NCI-H748 (cell line): ENCODE data around the gene LRRC38.
A peak's percentile ranks its signal among the peaks of the same experiment; 100 is the strongest.

Experiments used
- DNase-seq: peaks from one replicate; lab custom pipeline; 2025; ENCODE audit not compliant: unreplicated experiment; lab: John Stamatoyannopoulos, UW

LRRC38 gene

DNA sequence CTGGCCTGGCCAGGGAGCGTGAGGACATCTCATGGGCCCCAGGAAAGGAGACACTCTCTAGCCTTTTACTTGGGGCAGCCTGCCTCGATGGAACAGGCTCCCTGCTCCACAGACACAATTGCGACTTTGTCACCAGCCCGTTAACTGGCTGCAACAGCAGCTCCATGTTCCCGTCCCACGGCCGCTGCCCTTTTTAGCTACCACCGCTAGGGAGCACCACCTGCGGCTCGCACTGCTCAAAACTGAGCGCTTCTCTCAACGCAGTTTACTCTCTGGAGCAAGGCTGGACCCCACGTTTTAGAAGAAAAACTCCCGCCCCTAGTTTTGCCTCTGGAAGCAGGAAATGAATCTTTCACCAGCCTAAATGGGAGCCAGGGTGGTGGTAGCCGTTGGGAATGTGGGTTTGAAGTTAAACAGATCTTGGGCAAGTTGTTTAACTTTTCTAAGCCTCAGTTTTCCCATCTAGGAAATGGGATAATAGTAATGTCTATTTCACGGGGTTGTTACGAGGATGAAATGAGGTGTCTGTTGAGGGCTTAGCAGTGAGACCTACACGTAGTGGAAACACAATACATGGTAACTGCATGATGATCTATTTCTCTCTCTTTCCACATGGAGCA lies 3.5 kb upstream of the LRRC38 start:
- peak; percentile 44 for DNase-seq

DNA sequence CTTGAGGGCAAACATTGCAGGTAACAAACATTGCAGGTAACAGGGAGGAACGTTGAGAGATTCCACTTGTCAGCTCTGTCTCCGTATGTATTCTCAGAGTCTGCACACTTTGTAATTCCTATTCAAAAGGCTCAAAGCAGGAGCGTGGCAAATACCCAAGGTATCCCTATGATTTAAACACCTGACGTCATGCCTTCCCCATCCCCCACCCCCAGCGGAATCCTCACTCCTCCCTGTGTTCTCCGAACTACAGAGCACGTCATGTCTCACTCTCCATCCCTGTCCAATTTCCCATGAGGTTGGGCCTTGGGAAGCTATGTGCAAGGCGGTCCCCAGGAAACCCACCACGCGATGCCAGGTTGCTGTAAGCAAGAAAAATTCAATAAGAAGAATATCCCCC lies 2.8 kb upstream of the LRRC38 start:
- no peak for DNase-seq

DNA sequence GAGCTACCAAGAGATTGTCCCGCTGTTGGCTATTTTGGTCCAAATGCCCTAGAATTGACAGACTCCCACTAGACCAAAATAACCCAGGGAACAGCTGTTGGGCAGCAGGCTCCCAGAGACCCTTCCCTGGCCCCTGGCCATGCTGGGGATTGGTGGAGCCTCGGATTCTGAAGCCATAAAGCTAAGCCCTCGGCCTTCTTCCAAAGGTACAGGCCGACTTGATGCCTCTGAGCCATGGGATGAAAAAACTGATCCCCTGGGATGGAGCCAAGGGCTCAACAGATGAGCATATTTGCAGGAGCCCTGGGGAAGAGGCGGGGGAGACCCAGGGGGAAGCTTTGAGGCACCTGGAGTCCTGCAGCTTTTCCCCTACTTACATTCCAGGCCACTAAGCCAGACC lies 1.0 kb upstream of the LRRC38 start:
- no peak for DNase-seq

DNA sequence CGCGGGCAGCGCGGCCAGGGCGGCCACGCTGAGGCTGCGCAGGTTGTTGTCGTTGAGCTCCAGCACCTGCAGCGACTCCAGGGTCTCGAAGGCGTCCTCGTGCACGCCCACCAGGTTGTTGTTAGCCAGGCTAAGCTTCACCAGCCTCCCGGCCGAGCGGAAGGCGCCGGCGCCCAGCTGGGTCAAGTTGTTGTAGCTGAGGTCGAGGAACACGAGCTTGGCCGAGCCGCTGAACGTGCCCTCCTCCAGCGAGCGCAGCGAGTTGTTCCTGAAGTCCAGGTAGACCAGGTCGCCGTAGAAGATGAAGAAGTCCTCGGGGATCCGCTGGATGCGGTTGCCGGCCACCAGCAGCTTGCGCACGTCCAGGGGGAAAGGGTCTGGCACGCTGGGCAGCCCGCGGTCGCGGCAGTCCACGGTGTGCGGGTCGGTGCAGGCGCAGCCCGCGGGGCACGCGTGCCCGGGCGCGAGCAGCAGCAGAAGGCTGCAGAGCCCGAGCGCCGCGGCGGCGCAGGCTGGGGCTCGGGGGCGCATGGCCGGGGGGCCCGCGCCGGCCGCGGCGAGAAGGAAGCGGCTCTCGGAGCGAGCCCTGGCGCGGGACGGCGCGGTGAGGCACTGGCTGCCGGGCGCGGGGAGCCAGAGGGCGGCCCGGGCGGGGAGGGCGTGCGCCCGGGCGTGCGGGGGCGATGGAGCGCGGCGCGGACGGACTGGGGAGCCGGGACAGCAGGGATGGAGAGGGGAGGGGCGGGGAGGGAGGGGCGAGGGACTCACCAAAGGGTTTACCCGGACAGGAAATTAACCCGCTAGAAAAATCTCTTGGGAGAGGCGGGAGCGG lies 524 bp downstream of the LRRC38 start:
- DNase-seq, result peak; percentile 41

DNA sequence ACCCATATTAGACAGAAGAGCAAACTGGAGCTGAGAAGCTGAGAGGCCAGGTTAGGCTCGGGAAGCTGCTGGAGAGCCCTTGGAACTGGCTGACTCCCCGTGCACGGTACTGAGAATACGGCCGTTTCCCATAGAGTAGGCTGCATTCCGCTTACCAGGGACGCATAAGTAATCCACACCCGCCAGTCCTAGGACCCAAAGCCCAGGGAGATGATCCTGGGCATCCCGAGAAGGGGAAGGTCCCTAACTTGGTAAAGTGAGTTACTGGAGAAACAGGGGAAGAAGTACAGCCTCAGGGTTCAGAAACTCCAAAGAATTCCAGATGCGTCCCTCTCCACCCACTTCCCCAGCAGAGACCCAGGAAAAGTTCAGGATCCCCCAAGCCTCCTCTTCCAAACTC lies 1.3 kb downstream of the LRRC38 start:
- DNase-seq, result peak; percentile 8

DNA sequence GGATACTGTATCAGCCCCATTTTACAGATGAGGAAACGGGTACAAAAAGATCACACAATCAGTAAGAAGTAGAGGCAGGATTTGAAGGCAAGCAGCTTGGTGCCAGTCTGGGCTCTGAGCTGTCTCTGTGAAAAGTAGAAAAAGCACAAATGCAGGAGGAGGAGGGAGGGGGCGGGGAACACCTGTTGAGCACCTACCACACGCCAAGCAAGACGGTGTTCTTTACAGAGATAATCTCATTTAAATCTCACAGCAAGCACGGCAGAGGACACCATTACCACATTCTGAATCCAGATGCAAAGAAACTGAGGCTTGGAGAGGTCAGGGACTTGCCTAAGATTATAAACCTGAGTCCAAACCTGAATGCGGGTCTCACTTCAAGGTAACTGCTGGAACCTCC lies 3.3 kb downstream of the LRRC38 start:
- DNase-seq, result no peak

DNA sequence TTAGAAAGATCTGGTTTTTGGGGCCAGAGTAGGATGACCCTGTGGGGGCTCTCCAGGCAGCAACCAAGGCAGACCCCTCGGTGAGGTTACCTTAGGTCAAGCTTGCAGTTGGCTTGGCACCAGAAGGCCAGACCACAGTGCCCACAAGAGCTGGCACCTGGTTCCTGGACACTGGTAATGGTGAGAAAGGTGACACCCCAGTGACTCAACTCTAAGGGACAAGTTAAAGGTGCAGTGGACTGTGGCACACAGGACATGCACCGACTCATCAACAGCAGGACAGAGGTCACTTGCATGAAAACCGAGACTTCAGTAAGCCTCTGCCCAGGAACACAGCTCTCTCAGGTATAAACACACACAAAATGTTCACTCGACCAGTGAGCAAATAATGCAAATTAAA lies 6.7 kb downstream of the LRRC38 start:
- DNase-seq, result no peak

DNA sequence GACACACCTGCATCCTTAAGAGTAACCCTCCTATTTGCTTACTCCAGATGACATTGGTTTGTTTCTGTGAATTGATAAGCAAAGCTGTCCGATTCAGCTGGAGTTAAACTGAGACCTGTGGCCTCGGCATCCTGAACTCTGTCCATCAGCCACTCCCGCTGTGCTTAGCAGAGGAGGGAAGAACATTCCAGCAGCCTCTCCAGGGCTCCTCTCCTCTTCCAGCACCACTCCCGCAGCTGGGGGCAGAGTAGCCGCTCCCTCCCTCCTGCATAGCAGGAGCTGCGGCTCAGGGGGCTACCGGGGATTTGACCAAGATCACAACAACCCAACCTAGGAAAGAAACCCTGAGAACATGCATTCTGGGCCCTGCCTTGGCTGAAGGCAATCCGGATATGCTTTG lies 8.8 kb downstream of the LRRC38 start:
- no peak for DNase-seq

DNA sequence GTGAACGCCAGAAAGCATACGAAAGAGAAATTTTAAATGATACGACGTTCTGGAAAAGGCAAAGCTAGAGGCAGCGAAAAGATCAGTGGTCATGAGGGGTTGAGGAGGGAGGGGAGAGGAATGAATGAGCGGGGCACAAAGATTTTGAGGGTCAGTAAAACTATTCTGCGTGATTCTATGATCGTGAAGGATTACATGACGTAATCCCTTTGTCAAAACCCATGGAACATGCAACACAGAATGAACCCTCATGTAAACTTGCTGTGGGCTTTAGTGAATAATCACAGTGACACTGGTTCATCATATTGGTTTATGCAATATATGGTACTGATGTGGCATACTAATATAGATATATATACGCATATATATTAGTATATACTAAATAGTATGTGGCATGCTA lies 13.0 kb downstream of the LRRC38 start:
- no peak for DNase-seq

DNA sequence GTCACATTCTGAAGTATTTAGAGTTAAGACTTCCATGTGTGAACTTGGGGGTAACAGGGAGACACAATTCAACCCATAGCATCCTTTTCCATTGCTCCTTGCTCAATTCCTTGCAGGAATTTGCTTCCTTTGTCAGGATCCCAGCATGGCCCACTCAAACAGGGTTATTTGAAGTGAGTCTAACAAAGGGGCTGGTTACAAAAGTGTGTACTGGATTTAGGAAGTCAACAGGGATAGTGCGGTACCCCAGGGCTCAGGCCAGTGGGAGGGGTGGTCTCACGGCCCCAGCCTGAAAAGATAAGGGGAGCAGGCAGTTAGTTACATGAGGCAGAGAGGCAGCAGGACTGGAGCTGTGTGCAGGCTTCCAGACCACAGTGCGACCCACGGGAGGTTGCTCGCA lies 14.4 kb downstream of the LRRC38 start:
- no peak for DNase-seq

DNA sequence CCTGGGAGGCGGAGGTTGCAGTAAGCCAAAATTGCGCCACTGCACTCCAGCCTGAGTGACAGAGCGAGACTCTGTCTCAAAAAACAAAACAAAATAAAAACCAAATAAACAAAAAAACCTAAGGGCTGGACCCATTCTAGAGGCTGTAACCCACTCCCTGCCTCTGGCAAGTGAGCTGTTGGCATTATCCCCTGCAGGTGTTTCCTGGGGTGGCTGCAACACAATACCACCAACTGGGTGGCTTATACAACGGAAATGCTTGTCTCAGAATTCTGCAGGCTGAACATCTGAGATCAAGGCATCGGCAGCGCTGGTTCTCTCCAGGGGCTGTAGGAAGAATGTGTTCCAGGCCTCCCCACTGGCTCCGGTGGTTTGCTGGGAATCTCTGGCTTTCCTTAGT lies 15.2 kb downstream of the LRRC38 start:
- DNase-seq, result no peak

DNA sequence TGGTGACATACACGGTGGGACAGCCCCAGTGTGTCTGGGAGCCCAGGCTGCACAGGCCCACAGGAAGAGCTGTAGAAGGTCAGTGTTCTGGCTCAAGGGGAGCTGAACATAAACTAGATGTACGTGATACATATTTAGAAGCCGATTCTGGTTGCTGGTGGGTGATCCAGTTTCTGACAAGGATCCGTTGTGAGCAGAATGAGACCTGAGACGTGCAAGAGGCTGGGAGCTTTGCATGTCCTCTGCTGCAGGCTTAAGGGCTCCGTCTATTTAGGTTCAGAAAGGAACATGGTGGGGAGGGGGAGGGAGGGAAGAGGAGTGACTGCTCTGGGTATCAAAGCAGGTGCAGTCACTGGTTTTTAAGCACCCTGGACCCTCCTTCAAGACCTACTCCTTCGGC lies 18.6 kb downstream of the LRRC38 start:
- no peak for DNase-seq

DNA sequence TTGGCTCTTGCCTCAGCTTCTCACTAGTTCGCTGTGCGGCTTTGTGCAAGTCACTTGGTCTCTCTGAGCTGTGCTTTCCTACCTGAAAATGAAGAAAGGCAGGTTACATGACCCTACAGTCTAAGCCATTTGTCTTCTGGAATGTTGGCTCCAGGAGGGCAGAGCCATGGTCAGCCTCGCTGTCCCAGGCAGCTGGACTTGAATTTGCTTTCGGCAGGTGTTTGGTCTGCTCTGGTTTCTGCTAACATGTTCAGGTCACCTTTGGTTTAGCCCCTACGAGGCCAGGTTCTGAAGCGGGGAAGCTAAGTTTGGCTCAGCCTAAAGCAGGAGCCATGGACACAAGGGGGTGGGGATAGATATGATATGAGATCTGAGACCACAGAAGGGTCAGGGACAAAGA lies 19.1 kb downstream of the LRRC38 start:
- DNase-seq, result no peak

DNA sequence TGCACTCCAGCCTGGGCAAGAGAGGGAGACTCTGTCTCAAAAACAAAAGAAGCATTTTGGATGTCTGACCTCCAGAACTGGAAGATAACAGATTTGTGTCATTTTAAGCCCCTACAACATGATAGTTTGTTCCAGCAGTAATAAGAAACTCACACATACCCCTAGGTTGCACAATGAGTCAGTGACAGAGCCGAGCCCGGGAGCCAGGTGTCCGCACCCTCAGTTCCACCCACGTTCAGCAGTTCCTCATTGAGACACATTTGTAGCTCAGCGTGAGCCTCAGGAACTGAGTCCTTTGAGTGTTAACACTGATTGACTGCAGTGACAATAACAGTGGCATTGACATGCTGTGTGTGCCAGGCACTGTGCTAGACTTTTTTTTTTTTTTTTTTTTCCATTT lies 19.8 kb downstream of the LRRC38 start:
- DNase-seq, result no peak

DNA sequence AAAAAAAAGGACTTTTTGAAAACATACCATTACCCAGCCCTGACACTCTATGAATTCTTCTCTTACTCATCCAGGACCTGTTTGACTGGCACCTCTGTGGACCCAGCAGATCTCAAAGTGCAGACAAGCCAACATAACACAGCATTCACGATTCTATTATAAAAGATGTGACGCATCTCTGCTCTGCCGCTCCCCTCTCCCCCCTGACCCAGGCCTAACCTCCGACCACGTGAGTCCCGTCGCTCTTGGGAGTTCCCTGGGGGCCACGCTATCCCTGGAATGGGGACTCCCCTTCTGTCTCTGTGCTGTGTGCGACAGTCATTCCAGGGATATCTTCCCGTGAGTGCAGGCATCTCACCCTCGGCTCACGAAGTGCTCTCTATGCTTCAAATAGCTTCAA lies 21.1 kb downstream of the LRRC38 start:
- DNase-seq, result no peak

DNA sequence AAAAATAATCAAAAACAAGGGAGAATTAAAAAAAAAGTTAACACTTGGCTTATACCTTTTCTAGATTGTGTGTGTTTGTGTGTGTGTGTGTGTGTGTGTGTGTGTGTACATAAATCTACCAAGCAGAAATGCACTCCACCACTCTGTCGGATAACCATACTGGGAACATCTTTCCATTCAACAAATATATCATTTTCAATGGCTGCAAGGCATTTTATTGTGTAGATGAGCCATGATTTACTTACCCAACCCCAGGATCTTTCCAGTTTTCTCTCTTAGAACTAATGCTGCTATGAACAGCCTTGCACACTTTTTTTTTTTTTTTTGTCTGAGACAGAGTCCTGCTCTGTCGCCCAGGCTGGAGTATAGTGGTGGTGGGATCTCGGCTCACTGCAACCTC lies 25.8 kb downstream of the LRRC38 start:
- no peak for DNase-seq

DNA sequence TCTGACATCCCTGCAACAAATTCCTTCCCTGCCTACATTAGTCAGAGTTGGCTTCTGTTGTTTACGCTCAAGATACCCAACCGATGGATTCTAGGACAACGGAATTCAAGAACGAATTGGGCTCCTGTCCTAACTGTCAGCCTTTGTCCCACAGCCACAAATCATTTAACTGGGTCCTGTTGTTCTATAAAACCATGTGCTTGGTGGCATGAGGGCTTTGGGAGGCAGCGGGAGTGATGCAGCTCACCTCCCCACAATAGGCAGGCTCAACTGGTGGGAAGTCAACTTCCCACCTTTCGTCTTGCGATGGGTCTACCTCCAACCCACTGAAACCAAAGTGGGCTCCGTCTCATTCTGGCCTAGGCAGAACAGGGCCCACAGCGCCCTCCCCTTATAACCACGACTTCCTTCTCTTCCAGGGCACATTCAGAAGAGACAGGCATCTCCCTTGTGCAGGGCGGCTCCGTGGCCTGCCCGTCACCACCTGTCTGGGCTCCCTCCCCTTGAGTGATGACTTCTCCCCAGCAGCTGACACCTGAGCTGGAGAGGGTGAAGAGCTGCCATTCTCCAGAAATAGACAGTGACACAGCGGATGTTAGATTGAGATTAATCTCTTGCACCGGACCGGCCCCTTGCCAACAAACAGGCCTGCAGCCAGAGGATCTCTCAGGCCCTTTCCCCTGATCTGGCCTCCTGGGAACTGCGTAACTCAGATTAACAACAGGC lies 26.5 kb downstream of the LRRC38 start:
- no peak for DNase-seq

DNA sequence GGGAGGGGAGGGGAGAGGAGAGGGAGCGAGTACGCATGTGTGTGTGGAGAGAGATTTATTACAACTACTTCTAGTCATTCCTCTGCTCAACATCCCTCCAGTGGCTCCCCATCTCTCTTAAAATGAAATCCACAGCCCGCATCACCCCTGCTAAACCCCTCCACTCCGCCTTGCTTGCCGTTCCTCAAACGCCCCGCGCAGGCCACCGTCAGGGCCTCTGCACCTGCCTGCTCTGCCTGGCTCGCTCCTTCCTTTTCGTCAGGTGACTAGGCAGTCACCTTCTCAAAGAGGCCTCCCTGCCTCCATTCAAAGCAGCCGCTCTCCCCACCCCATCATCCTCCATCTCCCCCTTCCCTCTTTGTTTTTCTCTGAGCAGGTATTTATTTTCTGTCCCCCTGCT lies 29.9 kb downstream of the LRRC38 start:
- no peak for DNase-seq

DNA sequence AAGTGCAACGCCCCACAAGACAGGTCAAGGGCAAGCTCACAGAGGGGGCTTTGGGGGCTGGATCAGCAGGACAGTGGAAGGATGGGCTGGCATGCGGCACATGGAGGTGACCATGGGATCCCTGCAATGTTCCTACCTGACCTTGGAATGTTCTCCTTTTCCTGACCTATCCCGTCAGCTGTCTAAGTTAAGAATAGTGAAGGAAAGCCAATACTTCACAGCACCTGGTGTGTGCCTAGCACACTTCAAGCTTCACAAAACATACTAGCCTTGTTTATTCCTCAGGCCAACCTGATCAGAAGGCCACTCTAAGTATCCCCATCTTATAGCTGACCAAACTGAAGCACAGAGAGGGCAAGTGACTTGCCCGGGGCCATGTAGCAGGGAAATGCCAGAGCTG lies 31.2 kb downstream of the LRRC38 start:
- no peak for DNase-seq

DNA sequence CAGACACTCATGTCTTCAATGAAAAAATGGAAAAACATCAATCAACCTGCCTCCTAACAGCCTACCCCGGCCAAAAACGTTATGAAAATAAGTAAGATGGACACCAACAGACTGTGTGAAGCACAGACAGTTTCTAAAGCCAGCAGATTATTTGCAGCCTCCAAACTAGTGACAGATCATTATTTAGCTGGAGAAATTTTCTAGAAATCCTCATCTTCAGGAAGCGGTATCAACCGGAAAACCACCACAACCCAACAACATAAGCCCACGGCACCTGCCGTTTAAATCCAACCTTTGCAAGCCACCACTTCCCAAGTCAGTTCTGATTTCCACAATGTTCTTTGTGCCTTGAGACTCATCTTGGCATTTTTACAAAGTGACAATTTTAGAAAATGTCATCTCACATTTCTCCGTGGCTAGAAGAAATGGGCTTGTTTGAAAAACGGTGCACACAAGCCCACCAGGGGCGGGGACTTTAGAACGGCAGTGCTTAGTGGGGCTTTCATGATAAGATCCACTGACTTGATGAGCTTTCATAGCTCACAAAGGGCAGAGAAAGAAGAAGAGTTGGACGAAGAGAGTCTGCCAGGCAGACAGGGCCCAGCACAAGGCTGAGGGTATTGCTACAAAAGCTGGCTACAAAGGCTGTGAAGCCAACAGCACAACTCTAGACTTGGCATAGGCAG lies 34.5 kb downstream of the LRRC38 start:
- DNase-seq, result no peak

DNA sequence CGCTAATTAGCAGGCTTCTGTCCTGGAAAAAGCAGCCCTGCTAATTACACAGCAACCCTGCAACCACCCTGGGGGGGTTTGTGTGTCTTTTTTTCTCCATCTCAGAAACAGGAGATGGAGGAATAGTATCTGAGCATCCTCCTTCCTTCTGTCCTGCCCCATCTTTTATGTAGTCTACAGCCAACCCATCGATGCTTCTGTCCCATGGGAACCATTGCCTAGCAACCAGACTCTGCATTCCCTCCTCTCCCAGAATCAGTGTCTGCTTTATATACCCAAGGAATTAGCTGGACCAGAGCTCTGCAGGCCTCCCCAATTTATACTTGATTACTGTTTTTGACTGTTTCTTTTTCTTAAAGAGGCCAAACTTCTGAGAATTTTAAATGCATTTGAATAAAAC lies 35.1 kb downstream of the LRRC38 start:
- DNase-seq, result peak; percentile 47

DNA sequence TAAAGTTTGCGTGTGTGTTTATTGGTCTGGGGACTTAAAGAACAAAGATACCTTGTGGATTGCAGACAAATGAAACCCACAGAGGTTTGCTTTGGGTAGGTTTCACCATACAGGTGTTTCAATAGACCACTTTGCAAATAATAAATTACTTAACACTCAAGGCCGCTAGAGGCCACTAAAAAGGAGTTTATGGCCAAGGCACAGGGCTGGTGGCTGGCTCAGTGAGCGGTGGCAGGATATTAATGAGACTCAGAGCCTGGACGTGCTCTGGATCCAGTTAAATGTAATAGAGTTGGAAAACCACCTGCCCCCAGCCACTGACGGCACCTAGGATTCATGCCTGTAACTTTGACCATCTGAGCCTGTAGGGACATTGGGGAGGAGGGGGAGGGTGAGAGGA lies 44.5 kb downstream of the LRRC38 start:
- peak; percentile 49 for DNase-seq
